Measurements from ENCODE around the gene CASP6.

The CASP6 gene

GRCh38 chr4:109665783-109666485, 37.3 kb downstream of the CASP6 start:
- no peak for DNase-seq

GRCh38 chr4:109662771-109663170, 40.5 kb downstream of the CASP6 start:
- no peak for DNase-seq

- DNase-seq: no peak
Observed at GRCh38 chr4:109662116-109662515, 41.1 kb downstream of the CASP6 start.

- no peak for DNase-seq
Observed at GRCh38 chr4:109658871-109659410, 44.3 kb downstream of the CASP6 start.

- no peak for DNase-seq
Observed at GRCh38 chr4:109657854-109658418, 45.3 kb downstream of the CASP6 start.

- no peak for DNase-seq
Observed at GRCh38 chr4:109655396-109655795, 47.8 kb downstream of the CASP6 start.

- no peak for DNase-seq
Observed at GRCh38 chr4:109649872-109650271, 53.4 kb downstream of the CASP6 start.

- DNase-seq: no peak
Observed at GRCh38 chr4:109648997-109649575, 54.2 kb downstream of the CASP6 start.

- DNase-seq: no peak
Observed at GRCh38 chr4:109648266-109648996, 54.8 kb downstream of the CASP6 start.

- no peak for DNase-seq
Observed at GRCh38 chr4:109645874-109646710, 57.2 kb downstream of the CASP6 start.

GRCh38 chr4:109640644-109641043, 62.6 kb downstream of the CASP6 start:
- no peak for DNase-seq

All from activated CD4-positive, alpha-beta T cell treated with anti-CD3 and anti-CD28 coated beads, Interleukin-2, amount 50 U/mL, for 48 hours (primary cell).